Vagina (tissue), 2 donors: ENCODE results near the gene ZNF488.

ENCODE experiments used
- POLR2A ChIP-seq, 2 donors: fragments of 450-650 bp; IDR thresholded peaks; one replicate each; pipeline ENCODE4 v1.6.1; 2017; ENCODE audit warnings: antibody characterized with exemption in 2 of 2, mild to moderate bottlenecking in 2 of 2, moderate library complexity in 2 of 2
- TF ChIP-seq, protein P1 (sequence below), 3 experiments: fragments of 450-650 bp in 2 of 3; fragments of 200-600 bp in 1 of 3; sonication (generic) in 1 of 3; IDR thresholded peaks; one replicate each; pipeline ENCODE4 v1.5.1; 2017 to 2019; ENCODE audit warnings: antibody characterized with exemption in 3 of 3, mild to moderate bottlenecking in 2 of 3, moderate library complexity in 2 of 3

DNA sequence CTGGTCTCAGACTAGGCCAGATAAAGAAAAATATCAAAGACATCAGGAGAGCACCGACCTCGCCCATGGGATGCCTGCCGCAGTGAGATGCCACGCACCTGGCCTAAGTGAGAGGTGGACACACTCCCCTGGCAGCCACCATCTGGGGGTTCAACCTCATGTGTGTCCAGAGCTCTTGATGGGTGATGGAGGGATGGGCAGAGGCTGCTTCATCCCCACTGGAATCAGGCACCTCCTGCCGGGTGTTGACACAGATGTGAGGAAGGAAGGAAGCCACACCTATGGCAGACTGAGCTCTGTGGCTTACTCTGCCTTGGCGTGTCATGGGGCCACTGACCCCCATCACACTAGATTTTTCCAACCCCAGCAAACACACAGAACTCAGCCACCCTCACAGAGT is 11.4 kb downstream of the ZNF488 start:
- TF ChIP-seq POLR2A (IDR thresholded peaks at IDR 0.05) = no peak
- TF ChIP-seq, protein P1, sequence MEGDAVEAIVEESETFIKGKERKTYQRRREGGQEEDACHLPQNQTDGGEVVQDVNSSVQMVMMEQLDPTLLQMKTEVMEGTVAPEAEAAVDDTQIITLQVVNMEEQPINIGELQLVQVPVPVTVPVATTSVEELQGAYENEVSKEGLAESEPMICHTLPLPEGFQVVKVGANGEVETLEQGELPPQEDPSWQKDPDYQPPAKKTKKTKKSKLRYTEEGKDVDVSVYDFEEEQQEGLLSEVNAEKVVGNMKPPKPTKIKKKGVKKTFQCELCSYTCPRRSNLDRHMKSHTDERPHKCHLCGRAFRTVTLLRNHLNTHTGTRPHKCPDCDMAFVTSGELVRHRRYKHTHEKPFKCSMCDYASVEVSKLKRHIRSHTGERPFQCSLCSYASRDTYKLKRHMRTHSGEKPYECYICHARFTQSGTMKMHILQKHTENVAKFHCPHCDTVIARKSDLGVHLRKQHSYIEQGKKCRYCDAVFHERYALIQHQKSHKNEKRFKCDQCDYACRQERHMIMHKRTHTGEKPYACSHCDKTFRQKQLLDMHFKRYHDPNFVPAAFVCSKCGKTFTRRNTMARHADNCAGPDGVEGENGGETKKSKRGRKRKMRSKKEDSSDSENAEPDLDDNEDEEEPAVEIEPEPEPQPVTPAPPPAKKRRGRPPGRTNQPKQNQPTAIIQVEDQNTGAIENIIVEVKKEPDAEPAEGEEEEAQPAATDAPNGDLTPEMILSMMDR (IDR thresholded peaks at IDR 0.05) = no peak
